Stimulated activated CD4-positive, alpha-beta T cell treated with anti-CD3 and anti-CD28 coated beads, Interleukin-12 subunit alpha, Interleukin-12 subunit beta, amount 100 ng/mL, for 48 hours (primary cell): Measurements from ENCODE around the gene MEF2C.
"Not testable (repeated sequence)": the region's sequence is repeated elsewhere in the genome, so short reads cannot be mapped to it uniquely, and the experiment has no call there.

ENCODE experiments used
- DNase-seq, 3 donors: peaks; one replicate each; pipeline ENCODE4 v3.0.0-alpha.2; 2020; ENCODE audit warnings: low read depth in 2 of 3, low spot score in 1 of 3

The MEF2C gene

DNA sequence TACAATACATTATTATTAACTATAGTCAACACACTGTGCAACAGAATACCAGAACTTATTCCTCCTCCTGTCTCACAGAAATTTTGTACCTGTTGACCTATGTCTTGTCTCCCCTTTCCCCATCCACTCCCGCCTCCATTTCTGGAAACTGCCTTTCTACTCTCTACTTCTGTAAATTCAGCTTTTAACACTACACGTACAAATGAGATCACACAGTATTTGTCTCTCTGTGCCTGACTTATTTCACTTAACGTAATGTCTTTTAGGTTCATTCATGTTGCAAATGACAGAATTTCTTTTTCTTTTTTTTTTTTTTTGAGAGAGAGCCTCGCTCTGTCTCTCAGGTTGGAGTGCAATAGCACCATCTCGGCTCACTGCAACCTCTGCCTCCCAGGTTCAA, 19.5 kb downstream of the MEF2C start:
- DNase-seq = no peak

- no peak for DNase-seq
Measured at GRCh38 chr5:88862547-88863175, 20.3 kb downstream of the MEF2C start.

DNA sequence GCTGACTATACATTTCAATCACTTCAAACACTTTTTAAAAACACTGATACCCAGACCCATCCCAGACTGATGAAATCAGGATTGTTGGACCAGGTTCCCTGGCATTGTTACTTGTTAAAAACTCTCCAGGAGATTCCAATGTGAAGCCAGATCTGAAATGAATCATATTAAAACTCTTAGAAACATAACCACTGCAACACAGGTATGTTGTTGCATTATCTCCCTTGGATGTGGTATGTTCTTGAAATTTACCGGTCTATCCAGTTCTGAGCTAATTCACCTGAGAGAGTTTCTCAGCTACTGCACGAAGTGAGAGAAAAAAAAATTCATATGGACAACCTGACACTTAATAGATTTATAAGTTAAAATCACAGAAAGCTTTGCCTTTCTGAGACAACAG, 21.8 kb downstream of the MEF2C start:
- DNase-seq = no peak

DNA sequence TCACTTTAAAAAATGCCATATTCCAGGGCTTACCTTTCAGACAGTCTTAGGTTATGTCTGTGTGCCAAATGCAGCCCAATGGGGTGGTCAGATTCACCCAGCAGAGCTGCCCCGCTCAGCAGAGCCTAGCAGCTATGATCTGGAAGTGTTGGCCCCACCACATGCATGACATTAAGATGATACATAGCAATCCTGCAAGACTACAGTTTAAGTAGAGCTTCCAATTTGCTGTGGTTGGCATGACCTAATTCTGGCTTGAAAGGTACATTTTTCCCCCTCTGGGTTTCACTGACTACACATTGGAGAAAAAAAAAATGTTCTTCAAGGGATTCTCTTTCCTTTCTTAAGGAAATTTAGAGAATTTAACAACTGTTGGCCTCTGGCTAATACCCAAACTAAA, 22.5 kb downstream of the MEF2C start:
- DNase-seq = no peak

GRCh38 chr5:88858392-88858791, 24.6 kb downstream of the MEF2C start:
- DNase-seq = no peak

DNA sequence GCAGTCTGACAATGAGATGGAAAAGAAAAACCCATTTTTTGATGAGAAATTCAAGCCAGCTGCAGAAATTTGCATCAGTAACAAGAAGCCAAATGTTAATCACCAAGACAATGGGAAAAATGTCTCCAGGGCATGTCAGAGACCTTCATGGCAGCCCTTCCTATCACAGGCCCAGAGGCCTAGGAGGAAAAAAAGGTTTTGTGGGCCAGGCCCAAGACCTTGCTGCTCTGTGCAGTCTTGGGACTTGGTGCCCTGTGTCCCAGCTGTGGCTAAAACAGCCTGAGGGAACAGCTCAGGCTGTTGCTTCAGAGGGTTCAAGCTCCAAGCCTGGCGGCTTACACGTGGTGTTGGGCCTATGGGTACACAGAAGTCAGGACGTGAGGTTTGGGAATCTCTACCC, 26.6 kb downstream of the MEF2C start:
- DNase-seq = not testable (repeated sequence)

DNA sequence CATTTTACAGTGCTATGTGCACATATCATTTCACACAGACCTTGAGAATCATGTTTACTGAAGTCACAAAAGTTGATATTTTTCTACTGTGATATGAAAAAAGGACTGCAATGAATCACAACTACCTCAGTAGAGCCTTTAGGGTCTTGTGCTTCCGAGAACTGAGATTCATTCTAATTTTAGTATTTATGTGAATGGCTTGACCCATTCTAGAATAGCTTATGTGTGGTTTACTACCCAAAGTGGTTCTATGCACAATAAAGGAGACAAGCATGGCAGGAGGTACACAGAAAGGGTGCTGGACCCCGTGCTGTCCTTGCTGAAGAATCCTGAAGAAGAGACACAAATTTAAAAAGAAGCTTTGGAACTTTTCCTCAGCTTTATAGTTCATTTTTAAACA, 28.2 kb downstream of the MEF2C start:
- no peak for DNase-seq

GRCh38 chr5:88847420-88847819, 35.6 kb downstream of the MEF2C start:
- DNase-seq = no peak

DNA sequence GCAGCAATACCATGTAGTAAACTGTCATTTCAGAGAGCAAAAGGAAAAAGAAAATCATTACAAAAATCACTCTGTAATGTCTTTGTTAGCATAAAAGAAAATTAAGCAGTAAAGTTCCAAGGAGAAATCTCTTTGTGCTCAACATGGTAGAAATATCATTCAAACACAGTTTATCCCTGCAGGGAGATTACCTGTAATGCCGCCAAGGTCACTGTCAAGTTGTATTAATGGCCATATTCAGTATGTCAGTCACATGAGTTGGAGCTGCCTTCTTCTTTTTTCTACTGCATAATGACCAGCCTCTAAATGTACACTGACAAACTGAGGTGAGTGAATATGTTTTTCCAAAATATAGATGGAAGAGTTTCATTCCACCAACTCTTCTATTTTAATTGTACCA, 36.5 kb downstream of the MEF2C start:
- DNase-seq = no peak

GRCh38 chr5:88845081-88845697, 37.8 kb downstream of the MEF2C start:
- DNase-seq = no peak

DNA sequence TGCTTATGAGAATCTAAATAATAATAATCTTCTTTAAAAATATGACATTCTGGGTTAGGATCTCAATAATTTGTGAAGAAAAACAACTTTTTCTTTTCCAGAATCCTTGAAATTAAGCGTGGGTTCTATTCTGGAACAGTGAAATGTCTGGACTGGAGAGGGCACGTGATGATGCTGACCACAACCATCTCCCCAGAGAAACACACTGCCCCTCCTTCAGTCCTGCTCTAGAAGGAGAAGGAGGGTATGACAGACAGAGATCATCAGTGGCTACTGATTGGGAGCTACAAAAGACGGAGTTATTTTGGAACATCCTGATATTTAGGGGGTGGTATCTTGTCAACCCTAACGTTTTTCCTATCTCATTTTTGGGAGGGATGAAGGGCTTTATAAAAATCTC, 40.2 kb downstream of the MEF2C start:
- DNase-seq = no peak

DNA sequence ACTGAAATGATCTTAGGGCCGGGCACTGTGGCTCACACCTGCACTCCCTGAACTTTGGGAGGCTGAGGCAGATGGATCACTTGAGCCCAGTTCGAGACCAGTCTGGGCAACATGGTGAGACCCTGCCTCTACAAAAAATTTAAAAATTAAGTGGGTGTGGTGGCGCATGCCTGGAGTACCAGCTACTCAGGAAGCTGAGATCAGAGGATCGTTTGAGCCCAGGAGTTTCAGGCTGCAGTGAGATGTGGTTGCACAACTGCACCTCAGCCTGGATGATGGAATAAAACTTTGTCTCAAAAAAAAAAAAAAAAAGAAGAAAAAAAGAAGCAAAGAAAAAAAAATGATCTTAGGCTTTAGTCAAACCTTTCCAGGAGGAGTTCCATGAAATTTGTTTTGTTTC, 41.8 kb downstream of the MEF2C start:
- DNase-seq = no peak

DNA sequence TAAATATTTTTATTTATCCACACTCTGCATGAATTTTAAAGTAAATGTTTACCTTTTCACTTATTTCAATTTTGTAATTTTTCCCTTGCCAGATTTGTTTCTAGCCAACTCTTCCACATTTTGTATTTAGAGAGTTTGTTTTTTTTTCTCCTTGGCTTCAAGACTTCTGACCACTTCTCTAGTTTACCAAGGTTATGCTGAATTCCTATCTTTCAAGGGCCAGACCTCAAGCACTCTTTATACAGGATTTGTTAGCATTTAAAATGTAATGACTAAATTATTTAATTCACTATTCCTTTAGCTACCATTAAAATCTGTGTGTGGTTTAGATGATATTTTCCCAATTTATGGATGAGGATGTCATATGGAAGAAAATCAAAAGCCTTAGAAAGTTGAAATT, 42.5 kb downstream of the MEF2C start:
- no peak for DNase-seq

DNA sequence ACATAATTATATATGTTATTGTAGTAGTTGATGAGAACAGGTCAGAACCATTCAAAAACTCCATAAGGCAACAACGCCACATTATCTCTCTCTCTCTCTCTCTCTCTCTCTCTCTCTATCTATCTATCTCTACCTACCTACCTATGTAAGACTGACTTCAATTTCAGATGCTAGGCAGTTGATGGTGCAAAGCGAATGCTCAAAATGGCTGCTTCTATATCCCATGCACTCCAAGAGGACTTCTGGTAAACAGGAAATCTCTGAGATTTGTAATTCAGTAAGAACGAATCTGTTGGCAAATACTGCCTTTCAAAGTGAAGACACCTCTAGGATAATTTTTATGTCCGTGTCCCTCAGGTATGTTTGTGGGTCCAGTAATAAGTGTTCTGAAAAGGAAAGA, 43.7 kb downstream of the MEF2C start:
- no peak for DNase-seq

- DNase-seq = no peak
Measured at GRCh38 chr5:88838500-88838899, 44.5 kb downstream of the MEF2C start.

DNA sequence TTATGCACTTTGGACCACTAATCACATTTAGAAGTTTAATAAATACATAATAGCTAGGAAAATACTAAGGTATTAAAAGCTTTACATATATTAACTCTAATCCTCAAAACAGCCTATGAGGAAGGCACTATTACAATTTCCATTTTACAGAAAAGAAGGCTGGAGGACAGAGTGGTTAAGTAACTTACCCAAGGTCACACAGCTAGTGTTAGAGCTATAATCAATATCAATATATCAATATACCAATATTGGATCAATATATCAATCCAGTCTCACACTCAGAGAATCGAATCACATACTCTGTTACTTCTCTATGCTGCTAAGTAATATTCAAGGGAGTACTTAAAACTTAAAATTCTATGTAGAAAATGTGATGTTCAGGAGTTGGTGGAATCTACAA, 45.2 kb downstream of the MEF2C start:
- no peak for DNase-seq

DNA sequence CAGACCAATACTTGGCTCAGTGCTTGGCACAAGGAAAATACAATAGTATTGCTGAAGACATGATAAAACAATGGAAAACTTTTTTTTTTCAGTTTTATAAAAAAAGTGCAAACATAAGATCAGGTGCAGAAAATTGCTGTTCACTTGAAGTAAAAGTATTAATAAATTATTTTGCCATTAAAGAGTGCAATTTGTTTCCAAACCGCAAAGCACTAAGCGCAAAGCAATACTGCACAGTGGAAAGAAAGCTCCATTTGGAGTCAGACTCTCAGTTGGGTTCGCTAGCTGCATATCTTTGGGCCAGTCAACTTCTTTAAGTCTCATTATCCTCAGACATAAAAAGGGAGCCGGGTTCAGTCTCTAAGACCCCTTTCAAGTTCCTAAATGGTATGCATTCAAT, 45.8 kb downstream of the MEF2C start:
- DNase-seq = no peak

DNA sequence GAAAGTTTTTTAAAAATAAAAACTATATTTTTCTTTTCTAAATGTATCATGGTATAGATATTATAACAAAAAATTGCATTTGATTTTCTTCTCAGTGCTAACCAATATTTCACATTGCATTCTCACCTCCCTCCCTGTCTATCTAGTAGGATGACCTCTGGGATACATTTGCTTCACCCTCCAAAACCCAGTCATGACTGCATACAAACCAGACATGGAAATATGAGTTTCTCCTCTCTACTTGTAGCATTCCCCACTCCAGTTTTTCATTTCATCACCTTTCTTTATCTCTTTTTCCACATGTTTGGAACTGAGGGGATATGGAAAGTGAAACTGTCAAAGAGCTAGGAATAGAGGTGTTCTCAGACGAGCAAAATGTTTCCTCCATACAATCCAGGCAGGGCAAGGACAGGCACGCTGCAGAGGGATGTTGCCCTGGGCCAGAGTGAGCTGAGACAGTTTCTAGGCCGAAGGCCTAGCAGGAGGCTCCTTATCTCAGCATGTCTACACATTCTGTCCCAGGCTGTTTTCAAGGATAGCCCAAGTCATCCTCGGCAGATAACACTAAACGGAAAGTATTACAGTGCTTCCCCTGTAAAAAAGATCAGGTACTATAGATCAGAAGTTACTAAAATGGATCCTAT, 46.7 kb downstream of the MEF2C start:
- no peak for DNase-seq

DNA sequence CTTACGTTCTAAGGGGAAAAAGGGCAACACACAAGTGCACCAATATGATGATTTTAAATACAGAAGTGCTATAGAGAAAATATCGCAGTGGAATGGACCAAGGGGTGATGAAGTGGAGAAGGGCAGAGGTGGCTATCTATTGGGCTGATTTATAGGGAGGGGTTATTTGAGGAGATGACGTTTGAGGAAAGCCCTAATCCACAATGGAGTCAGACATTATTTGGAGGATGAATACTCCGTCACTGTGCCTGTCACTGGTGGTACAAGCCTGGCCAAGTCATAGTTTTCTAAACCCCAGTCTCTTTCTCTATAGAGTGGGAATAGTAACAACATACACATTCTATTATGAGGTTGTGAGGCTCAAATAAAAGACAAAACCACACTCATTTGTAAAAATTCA, 48.5 kb downstream of the MEF2C start:
- no peak for DNase-seq

DNA sequence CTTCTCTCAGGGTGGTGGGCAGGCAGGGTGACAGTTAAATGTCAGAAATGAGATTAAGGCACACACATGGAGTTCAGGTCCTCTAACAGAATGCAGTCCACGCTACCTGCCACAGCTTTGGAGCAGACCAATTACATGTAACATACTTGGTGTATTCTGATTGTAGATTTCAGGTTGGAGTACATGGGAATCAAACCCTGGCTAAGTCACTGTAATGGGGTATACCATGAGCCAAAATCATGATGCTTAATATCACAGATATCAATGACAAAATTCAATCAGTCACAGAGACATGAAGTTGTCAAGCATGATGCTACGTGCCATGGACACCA, 48.9 kb downstream of the MEF2C start:
- no peak for DNase-seq

GRCh38 chr5:88833371-88834130, 49.4 kb downstream of the MEF2C start:
- DNase-seq = peak; percentile 14 to 44 (median 42)

- no peak for DNase-seq
Measured at GRCh38 chr5:88831816-88832215, 51.2 kb downstream of the MEF2C start.
